Smooth muscle cell of bladder (primary cell): Measurements from ENCODE around the gene HEYL. TPM values are rescaled to one million over a fixed set of nuclear protein-coding genes. Genes with fewer than 3 reads are reported as not detected.

ENCODE experiments used
- total RNA-seq: library from RNA; depleted of rRNA; stranded (reverse); fragments of >200 nt; gene quantifications from 2 replicates; pipeline ENCODE4 v1.2.3, GENCODE V29; 2014

Gene HEYL
- total RNA-seq, result 0.09 TPM in 1 of 2 replicates, not detected in the other

DNA sequence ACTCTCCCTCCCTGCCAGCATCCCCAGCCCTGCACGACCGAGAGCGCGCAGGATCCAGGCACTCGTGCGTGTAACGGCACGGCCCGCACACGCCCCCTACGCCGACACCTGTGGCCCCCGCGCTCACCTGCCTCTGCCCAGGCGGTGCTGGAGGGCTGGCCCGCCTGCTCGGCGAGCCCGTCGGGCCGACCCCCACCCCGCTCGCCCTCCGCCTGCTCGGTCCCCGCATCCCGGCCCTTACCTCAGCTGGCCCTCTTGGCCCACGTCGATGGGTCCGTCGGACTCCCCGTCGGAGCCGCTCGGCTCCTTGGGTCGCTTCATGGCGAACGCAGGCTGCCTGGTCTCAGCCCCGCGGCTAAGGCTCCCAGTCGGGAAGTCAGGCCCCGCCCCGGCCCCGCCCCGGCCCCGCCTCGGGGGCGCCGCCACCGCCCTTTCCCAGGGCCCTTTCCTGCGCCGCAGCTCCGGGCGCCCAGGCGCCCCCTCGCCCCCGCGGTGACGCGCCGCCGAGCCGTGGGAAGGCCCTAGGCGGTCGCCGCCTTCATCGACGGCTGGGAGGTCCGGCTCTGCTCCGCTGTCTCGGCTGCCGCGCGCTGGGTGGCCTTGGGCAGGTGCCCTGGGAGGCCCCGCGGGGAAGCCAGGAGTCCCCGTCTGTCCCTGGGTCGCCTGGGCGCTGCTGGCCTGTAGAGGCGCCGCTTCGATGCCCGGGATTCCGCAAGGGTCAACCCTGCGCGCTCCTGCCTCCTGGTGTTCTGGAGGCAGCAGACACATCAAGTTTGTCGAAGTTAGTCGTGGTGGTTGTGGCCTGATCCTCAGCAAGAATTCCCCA is at the start of gene HEYL:
HEYL (minus strand) TSS at position 339 of the 826 bp plus-strand sequence; CDS start at position 321, 18 bp downstream.

GRCh38 chr1:39671793-39672550 is 32.5 kb upstream of the HEYL start, which contains the start of gene NT5C1A:
Gene NT5C1A, minus strand, starts transcription at chr1:39672107. Its CDS starts 69 bp downstream, at chr1:39672038.

Other genes starting within 250 kb of the HEYL start
- gene BMP8A, start 148.0 kb downstream of the HEYL start, total RNA-seq, result under 0.01 and 0.28 TPM in 2 replicates
- 196 and 233 TPM in 2 replicates for gene PABPC4, start 62.9 kb downstream of the HEYL start, total RNA-seq
- gene NT5C1A, start 32.5 kb upstream of the HEYL start, total RNA-seq, result not detected in 2 replicates
- not detected in 2 replicates for gene HPCAL4, start 51.8 kb upstream of the HEYL start, total RNA-seq
- gene PPIE, start 99.2 kb upstream of the HEYL start, total RNA-seq, result 38.9 and 41.5 TPM in 2 replicates
- gene OXCT2, start 131.7 kb upstream of the HEYL start, total RNA-seq, result 1.7 and 4.1 TPM in 2 replicates
- gene BMP8B, start 149.2 kb upstream of the HEYL start, total RNA-seq, result not detected in 2 replicates
- 26.3 and 35.0 TPM in 2 replicates for gene TRIT1, start 243.9 kb upstream of the HEYL start, total RNA-seq